GM12874 (cell line): ENCODE data around the gene CLCNKA.

Experiments used
- CTCF ChIP-seq: IDR thresholded peaks from 2 replicates; pipeline ENCODE4 v1.5.1; 2011; ENCODE audit warnings: low read depth, mild to moderate bottlenecking, control low read depth, low read length, moderate library complexity; ENCODE audit not compliant: insufficient read depth

The CLCNKA gene

GRCh38 chr1:16015960-16016901 is 5.6 kb upstream of the CLCNKA start:
- TF ChIP-seq CTCF, result no peak

GRCh38 chr1:16017076-16017460 is 4.8 kb upstream of the CLCNKA start:
- no peak for TF ChIP-seq CTCF

GRCh38 chr1:16017461-16018303 is 4.2 kb upstream of the CLCNKA start, which contains the start of gene HSPB7:
HSPB7 (minus strand) TSS chr1:16018043; CDS start chr1:16017963, 80 bp downstream.
- no peak for TF ChIP-seq CTCF

GRCh38 chr1:16018308-16018707 is 3.5 kb upstream of the CLCNKA start:
- TF ChIP-seq CTCF, result no peak

GRCh38 chr1:16018749-16019643 is 2.8 kb upstream of the CLCNKA start:
- no peak for TF ChIP-seq CTCF

- no peak for TF ChIP-seq CTCF
Observed at GRCh38 chr1:16019644-16020277, 2.1 kb upstream of the CLCNKA start.
